Measurements from ENCODE around the gene RAPSN. TPM values are rescaled to one million over a fixed set of nuclear protein-coding genes. Genes with fewer than 3 reads are reported as not detected.

The RAPSN gene
- total RNA-seq, 6 donors from 2014 or later = 0.30 to 1.1 (median 1.0) TPM; not detected in 3

DNA sequence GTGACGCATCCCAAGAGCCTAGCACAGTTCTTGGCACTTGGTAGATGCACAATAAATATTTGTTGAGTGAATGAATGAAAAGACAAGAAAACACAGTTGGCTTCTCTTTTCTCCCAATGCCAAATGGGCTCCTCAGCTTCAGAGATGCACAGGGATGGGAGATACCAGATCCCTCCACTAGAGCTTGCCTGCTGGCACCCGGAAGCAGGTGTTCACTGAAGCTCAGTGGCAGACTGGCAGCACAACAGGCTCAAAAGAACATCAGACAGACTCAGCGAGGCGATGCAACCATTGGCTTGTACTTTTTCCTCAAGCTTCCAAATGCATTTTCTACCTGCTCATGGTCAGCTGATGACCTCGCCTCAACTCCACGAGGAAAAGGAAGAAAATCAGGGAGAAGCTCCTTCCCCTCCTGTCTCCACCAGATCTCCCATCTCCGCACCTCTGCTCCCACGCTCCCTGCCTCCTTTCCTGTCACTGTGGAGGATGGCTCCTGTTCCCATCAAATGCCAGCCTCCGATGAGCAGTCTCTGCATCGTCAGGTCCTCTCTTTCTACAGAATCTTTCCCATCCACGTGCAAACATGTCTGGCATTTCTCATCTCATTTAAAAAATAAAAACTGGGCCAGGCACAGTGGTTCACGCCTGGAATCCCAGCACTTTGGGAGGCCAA lies 5.8 kb downstream of the RAPSN start:
- TF ChIP-seq EP300 (IDR thresholded peaks at IDR 0.05) (no peak), POLR2A (IDR thresholded peaks at IDR 0.05) (no peak), POLR2AphosphoS5 (IDR thresholded peaks at IDR 0.05) (no peak)
- TF ChIP-seq, protein P1, sequence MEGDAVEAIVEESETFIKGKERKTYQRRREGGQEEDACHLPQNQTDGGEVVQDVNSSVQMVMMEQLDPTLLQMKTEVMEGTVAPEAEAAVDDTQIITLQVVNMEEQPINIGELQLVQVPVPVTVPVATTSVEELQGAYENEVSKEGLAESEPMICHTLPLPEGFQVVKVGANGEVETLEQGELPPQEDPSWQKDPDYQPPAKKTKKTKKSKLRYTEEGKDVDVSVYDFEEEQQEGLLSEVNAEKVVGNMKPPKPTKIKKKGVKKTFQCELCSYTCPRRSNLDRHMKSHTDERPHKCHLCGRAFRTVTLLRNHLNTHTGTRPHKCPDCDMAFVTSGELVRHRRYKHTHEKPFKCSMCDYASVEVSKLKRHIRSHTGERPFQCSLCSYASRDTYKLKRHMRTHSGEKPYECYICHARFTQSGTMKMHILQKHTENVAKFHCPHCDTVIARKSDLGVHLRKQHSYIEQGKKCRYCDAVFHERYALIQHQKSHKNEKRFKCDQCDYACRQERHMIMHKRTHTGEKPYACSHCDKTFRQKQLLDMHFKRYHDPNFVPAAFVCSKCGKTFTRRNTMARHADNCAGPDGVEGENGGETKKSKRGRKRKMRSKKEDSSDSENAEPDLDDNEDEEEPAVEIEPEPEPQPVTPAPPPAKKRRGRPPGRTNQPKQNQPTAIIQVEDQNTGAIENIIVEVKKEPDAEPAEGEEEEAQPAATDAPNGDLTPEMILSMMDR (IDR thresholded peaks at IDR 0.05) = no peak
- DNase-seq = no peak
- no peak for ATAC-seq (ENCODE audit: low FRiP score in 2 of 2)
- H3K27me3 ChIP-seq = no peaks in the 10 kb centered on the region
- 80 to 87% methylated on average over 12 of the region's 12 CpGs for WGBS, 2 donors
- no peaks in the 10 kb centered on the region for H3K9me3 ChIP-seq
- no peaks in the 10 kb centered on the region for H3K36me3 ChIP-seq
- no peak overlapping the region for H3K4me3 ChIP-seq
- H3K27ac ChIP-seq = no peak overlapping the region
- H3K4me1 ChIP-seq = no peaks in the 10 kb centered on the region

DNA sequence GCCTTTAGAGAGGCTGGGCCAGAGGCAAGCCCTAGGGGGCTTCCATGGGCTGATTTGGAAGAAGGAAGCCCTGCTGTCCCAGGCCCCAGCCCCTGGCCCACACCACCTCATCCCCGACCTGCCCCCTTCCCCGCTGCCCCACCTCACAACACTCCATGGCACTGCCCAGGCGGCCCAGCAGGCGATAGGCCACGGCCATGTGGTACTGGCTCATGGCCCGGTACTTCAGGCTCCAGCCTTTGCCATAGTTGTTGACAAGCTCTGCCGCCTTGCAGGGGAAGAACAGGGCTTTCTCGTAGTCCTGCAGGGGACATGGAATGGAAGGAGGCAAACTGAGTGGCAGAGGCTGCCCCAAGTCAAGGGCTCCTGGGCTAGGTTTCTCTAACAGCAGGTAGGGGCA lies 6.4 kb downstream of the RAPSN start:
- ATAC-seq (ENCODE audit: low FRiP score in 2 of 2) (no peak), DNase-seq (no peak)
- Histone ChIP-seq H3K27ac (no peak overlapping the region), H3K4me3 (no peak overlapping the region), H3K4me1 (no peaks in the 10 kb centered on the region), H3K27me3 (no peaks in the 10 kb centered on the region), H3K36me3 (no peaks in the 10 kb centered on the region), H3K9me3 (no peaks in the 10 kb centered on the region)
- WGBS, 2 donors = 88 to 96% methylated on average over 7 to 8 of the region's 8 CpGs
- TF ChIP-seq POLR2A (IDR thresholded peaks at IDR 0.05) (no peak), POLR2AphosphoS5 (IDR thresholded peaks at IDR 0.05) (no peak), EP300 (IDR thresholded peaks at IDR 0.05) (no peak)
- TF ChIP-seq, protein P1 (IDR thresholded peaks at IDR 0.05) = no peak

DNA sequence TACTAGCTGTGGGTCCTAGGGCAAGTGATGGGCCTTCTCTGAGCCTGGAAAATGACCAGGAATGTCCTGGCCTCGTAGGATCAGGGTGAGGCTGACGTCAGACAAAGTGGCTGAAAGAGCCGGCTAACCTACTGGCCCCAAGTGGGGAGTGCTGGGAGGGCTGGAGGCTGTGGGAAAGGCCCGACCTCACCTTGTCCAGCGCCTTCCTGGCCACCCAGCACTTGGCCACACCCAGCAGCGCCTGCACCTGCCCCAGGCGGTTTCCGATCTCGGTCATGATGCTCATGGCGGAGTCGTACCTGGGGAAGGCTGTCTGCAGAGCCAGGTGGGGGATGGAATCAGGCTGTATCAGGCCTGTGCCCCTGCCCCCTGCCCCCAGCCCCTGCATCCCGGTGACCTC lies 7.5 kb downstream of the RAPSN start:
- Histone ChIP-seq H3K27me3 (no peaks in the 10 kb centered on the region), H3K36me3 (no peaks in the 10 kb centered on the region), H3K27ac (no peak overlapping the region), H3K4me3 (no peak overlapping the region), H3K4me1 (no peaks in the 10 kb centered on the region), H3K9me3 (no peaks in the 10 kb centered on the region)
- no peak for TF ChIP-seq EP300 (IDR thresholded peaks at IDR 0.05)
- TF ChIP-seq, protein P1 (IDR thresholded peaks at IDR 0.05) = no peak
- no peak for TF ChIP-seq POLR2AphosphoS5 (IDR thresholded peaks at IDR 0.05)
- TF ChIP-seq POLR2A (IDR thresholded peaks at IDR 0.05) = no peak
- DNase-seq (peak in 1 of 2 donors; percentile 47), ATAC-seq (ENCODE audit: low FRiP score in 2 of 2) (no peak)
- 67 to 80% methylated on average over 2 to 10 of the region's 12 CpGs for WGBS, 2 donors

DNA sequence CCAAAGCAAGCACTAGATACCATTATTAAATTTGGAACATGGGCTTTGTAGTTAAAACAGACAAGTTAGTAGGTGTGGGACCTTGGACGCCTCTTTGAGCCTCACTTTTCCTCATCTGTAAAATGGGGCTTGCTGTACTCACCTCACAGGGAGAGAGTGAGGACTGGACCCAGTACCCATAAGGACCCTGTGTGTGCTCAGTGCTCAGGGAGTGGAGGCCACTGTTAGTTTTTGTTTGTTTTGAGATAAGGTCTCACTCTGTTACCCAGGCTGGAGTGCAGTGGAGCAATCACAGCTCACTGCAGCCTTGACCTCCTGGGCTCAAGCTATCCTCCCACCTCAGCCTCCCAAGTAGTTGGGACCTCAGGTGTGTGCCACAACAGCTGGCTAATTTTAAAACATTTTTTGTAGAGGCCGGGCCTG lies 8.9 kb downstream of the RAPSN start:
- H3K27me3 ChIP-seq = no peaks in the 10 kb centered on the region
- H3K27ac ChIP-seq = no peak overlapping the region
- WGBS, 2 donors = 46 to 55% methylated on average over 1 to 2 of the region's 2 CpGs
- H3K4me1 ChIP-seq = no peaks in the 10 kb centered on the region
- no peak overlapping the region for H3K4me3 ChIP-seq
- DNase-seq (no peak), ATAC-seq (ENCODE audit: low FRiP score in 2 of 2) (no peak)
- H3K9me3 ChIP-seq = no peaks in the 10 kb centered on the region
- no peaks in the 10 kb centered on the region for H3K36me3 ChIP-seq
- TF ChIP-seq POLR2AphosphoS5 (IDR thresholded peaks at IDR 0.05) (no peak), EP300 (IDR thresholded peaks at IDR 0.05) (no peak), POLR2A (IDR thresholded peaks at IDR 0.05) (no peak)
- TF ChIP-seq, protein P1 (IDR thresholded peaks at IDR 0.05) = no peak

DNA sequence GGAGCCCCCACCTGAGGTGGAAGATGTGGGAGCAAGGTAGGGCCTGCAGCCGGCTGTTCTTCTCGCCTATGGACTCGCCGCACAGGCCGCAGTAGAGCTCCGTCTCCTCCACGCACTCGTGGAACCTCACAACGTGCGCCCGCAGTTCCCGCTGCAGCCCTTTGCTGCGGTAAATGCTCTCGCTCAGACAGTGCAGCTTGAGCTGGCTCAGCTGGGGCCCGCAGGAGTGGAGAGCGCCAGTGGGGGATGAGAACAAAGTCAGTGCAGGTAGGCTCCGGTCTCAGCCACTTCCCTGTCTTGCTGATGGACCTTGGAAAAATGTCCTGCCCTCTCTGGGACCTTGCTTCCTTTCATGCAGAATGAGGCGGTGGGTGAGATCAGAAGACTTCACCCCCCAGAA lies 10.2 kb downstream of the RAPSN start:
- no peaks in the 10 kb centered on the region for H3K27me3 ChIP-seq
- ATAC-seq (ENCODE audit: low FRiP score in 2 of 2) = no peak
- no peak overlapping the region for H3K27ac ChIP-seq
- peak in 1 of 2 donors; percentile 68 for DNase-seq
- 91 to 95% methylated on average over 16 to 17 of the region's 18 CpGs for WGBS, 2 donors
- TF ChIP-seq POLR2A (IDR thresholded peaks at IDR 0.05) (no peak), EP300 (IDR thresholded peaks at IDR 0.05) (no peak), POLR2AphosphoS5 (IDR thresholded peaks at IDR 0.05) (no peak)
- TF ChIP-seq, protein P1 (IDR thresholded peaks at IDR 0.05) = no peak
- H3K36me3 ChIP-seq = no peaks in the 10 kb centered on the region
- H3K4me1 ChIP-seq = no peaks in the 10 kb centered on the region
- no peaks in the 10 kb centered on the region for H3K9me3 ChIP-seq
- H3K4me3 ChIP-seq = no peak overlapping the region

Measured in upper lobe of left lung (tissue), 6 donors.